Endometrial microvascular endothelial cells (primary cell): ENCODE data around the gene LTBP1. TPM values are rescaled to one million over a fixed set of nuclear protein-coding genes. Genes with fewer than 3 reads are reported as not detected.
"Not testable (repeated sequence)": the region's sequence is repeated elsewhere in the genome, so short reads cannot be mapped to it uniquely, and the experiment has no call there.

Experiments used
- in situ Hi-C: cut with HindIII; loops from 2 replicates; pipeline ENCODE4 v1.10.0; 2017; ENCODE audit warnings: low sequenced_read_pairs, low pct_unique_long_range_greater_than_20kb; ENCODE audit errors: inconsistent ontology term
- total RNA-seq: library from RNA; depleted of rRNA; stranded (reverse); fragments of >200 nt; gene quantifications from one replicate; pipeline ENCODE4 v1.2.3, GENCODE V29; 2015; ENCODE audit errors: inconsistent ontology term

LTBP1 gene
- 146 TPM for total RNA-seq

GRCh38 chr2:32946314-32947075 is at the start of gene LTBP1:
Gene LTBP1, plus strand, starts transcription at chr2:32946953. Its CDS starts 372 bp downstream, at chr2:32947325.
- in situ Hi-C loops: no loop called here

- in situ Hi-C loops: no loop called here
These were observed 46.3 kb upstream of the LTBP1 start for GRCh38 chr2:32900246-32900973.

GRCh38 chr2:32901313-32901712 is 45.4 kb upstream of the LTBP1 start:
- in situ Hi-C loops: no loop called here

GRCh38 chr2:32902174-32902573 is 44.6 kb upstream of the LTBP1 start:
- in situ Hi-C loops: no loop called here

- in situ Hi-C loops: no loop called here
These were observed 43.8 kb upstream of the LTBP1 start for GRCh38 chr2:32902986-32903385.

- in situ Hi-C loops: no loop called here
These were observed 42.7 kb upstream of the LTBP1 start for GRCh38 chr2:32904074-32904473.

GRCh38 chr2:32904751-32905150 is 42.0 kb upstream of the LTBP1 start:
- in situ Hi-C loops: no loop called here

GRCh38 chr2:32905270-32905669 is 41.5 kb upstream of the LTBP1 start:
- in situ Hi-C loops: no loop called here

GRCh38 chr2:32910883-32911598 is 35.7 kb upstream of the LTBP1 start:
- in situ Hi-C loops: no loop called here

- in situ Hi-C loops: no loop called here
These were observed 31.1 kb upstream of the LTBP1 start for GRCh38 chr2:32915694-32916093.

- in situ Hi-C loops: no loop called here
These were observed 28.0 kb upstream of the LTBP1 start for GRCh38 chr2:32918774-32919173.

- in situ Hi-C loops: not testable (repeated sequence)
These were observed 26.9 kb upstream of the LTBP1 start for GRCh38 chr2:32919901-32920300.

- in situ Hi-C loops: not testable (repeated sequence)
These were observed 25.3 kb upstream of the LTBP1 start for GRCh38 chr2:32921486-32921885.

GRCh38 chr2:32922501-32922900 is 24.3 kb upstream of the LTBP1 start:
- in situ Hi-C loops: no loop called here

GRCh38 chr2:32923109-32923508 is 23.6 kb upstream of the LTBP1 start:
- in situ Hi-C loops: no loop called here

GRCh38 chr2:32925283-32925815 is 21.4 kb upstream of the LTBP1 start:
- in situ Hi-C loops: no loop called here

GRCh38 chr2:32925976-32926707 is 20.6 kb upstream of the LTBP1 start:
- in situ Hi-C loops: no loop called here

- in situ Hi-C loops: no loop called here
These were observed 20.1 kb upstream of the LTBP1 start for GRCh38 chr2:32926708-32927084.

- in situ Hi-C loops: no loop called here
These were observed 16.3 kb upstream of the LTBP1 start for GRCh38 chr2:32930436-32930835.
